ENCODE data around the gene FAM24B.

The FAM24B gene

DNA sequence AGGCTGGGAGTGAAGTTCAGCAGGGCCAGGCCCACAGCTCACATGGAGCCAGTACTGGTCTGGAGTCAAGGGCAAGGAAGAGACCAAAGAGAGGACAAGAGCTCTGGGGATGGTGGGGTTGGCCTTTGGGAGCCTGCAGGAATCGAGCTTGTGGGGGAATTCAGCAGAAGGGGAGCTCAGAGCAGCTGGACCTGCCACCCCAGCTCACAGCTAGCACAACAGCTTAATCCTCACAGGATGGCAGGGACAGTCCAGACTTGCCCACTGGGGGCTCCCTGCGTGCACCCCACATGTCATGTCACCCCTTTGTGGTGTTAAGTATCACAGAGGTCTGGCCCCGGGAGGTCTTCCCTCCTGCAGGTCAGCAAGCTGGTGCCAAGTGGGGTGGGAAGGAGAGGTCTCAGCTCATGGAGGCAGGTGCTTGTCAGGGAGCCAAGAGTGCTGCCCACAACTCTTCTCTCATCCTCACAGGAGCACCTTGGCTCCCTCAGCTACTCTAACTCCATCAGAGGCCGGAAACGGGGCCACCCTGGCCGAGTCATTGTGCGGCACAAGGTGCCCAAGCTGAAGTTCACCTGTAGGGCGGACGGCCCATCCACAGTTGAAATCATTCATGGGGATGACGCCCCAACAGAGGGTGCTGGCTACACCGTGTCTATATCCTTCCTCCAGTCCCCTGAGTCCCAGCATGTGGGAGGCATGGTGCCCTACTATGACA, 56.2 kb downstream of the FAM24B start:
- DNase-seq (ENCODE audit: low spot score) = no peak

DNA sequence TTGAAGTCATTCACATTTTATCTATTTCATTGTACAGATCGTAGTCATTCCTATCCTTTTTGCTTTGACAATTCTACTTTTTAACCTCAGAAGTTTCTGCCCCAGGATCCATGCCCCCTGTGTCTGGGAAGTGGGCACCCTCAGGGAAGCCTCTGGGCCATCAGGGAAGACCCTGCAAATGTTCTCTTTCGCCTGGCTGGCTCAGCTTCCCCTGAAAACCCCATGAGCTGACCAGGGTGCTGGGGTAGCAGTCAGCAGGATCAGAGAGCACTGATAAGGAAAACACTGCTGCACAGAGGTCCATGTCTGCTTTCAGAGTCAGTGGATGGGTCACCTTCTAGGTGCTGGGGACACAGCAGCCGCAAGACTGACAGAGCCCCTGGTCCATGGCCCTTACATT, 57.6 kb downstream of the FAM24B start:
- DNase-seq (ENCODE audit: low spot score) = no peak

- DNase-seq (ENCODE audit: low spot score) = no peak
Observed at GRCh38 chr10:122815458-122815857, 63.9 kb downstream of the FAM24B start.

DNA sequence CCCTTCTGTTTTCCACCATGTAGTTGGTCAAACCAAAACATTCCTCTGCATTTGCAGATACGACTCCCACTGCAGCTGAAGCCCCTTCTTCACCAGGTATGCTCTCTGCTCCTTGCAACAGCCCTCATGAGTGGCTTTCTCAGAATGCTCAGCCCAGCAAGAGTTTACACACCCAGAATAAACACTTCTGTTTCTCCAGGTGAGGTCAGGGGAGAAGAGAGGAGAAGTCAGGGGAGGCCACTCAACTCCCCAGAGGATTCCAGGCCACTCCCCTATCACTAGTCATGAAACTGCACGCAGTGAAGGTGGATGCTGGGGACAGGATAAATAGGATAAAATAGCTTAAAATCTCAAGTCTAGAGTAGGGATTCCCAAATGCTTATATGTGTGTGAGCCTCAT, 64.9 kb downstream of the FAM24B start:
- no peak for DNase-seq (ENCODE audit: low spot score)

- DNase-seq (ENCODE audit: low spot score) = no peak
Observed at GRCh38 chr10:122812751-122813150, 66.6 kb downstream of the FAM24B start.

DNA sequence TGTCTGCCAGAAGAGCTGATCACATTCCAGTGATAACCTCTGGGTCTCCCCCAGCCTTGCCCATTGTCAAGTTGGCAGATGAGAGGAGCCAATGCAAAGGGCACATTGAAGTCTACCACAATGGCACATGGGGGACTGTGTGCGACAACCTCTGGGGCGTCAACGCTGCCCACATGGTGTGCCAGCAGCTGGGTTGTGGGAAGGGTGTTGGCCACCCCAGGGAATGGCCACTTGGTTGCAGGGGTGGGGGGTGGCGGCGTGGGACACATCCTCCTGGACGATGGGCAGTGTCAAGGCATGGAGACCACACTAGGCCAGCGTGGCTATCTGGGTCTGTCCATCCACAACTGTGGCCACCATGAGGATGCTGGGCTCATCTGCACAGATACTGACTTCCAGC, 77.1 kb downstream of the FAM24B start:
- no peak for DNase-seq (ENCODE audit: low spot score)

Measured in GM03348 (cell line).